ENCODE results near the gene TMTC1. TPM values are rescaled to one million over a fixed set of nuclear protein-coding genes. Genes with fewer than 3 reads are reported as not detected.

The TMTC1 gene
- total RNA-seq, 1 donor from 2014 or later: 0.49 TPM

- no peak for DNase-seq
- intact Hi-C loops (cut with micrococcal nuclease): no loop called here
- H3K27me3 Mint-ChIP-seq: no peaks in the 10 kb centered on the region
- H3K27ac Mint-ChIP-seq: no peak overlapping the region
- no peaks in the 10 kb centered on the region for H3K9me3 Mint-ChIP-seq
- no peak overlapping the region for H3K4me3 Mint-ChIP-seq
- H3K36me3 Mint-ChIP-seq (ENCODE audit: low read depth): no peaks in the 10 kb centered on the region
- H3K4me1 Mint-ChIP-seq: no peaks in the 10 kb centered on the region
Measured at GRCh38 chr12:29725587-29726320, 58.0 kb downstream of the TMTC1 start.

DNA sequence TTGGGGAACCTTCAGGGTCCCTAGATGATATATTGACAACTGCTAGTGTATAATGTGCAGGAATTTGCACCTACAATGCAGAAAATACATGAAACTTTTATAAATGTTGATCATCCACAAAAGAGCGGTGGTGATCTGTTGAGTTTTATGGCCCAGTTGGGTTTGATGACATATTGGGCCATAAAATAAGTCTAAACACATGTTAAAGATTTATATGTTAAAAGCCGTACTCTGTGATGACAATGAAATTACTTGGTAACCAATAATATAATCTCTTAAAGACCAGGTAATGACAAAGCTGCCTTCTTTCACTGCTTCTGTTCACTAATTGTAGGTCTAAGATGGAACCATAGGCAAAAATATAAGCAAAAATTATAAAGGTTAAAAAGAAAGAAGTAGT is 61.6 kb downstream of the TMTC1 start:
- H3K9me3 Mint-ChIP-seq: no peaks in the 10 kb centered on the region
- H3K4me1 Mint-ChIP-seq: no peaks in the 10 kb centered on the region
- no peaks in the 10 kb centered on the region for H3K27me3 Mint-ChIP-seq
- intact Hi-C loops (cut with micrococcal nuclease): no loop called here
- DNase-seq: no peak
- no peak overlapping the region for H3K27ac Mint-ChIP-seq
- H3K36me3 Mint-ChIP-seq (ENCODE audit: low read depth): no peaks in the 10 kb centered on the region
- H3K4me3 Mint-ChIP-seq: no peak overlapping the region

DNA sequence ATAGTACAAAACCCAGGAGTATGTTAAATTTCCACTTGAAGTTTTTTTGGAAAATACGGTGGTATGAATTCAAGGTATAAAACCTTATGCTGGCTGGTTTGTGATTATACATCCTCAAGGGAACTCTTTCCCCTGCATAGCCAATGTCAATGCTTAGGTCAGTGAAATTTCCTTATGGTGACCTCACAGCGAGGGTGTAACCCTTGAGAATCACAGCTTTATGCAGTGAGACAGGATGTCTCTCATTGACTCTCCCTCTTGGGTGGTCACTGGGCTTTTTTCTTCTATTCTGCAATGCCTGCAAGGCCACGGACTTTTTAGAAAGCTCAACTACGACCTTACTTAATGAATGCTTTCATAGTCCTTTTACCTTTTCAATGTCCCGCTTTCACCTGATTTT is 64.4 kb downstream of the TMTC1 start:
- Mint-ChIP-seq H3K27me3 (no peaks in the 10 kb centered on the region), H3K4me3 (no peak overlapping the region), H3K4me1 (no peaks in the 10 kb centered on the region), H3K9me3 (no peaks in the 10 kb centered on the region), H3K36me3 (ENCODE audit: low read depth) (no peaks in the 10 kb centered on the region), H3K27ac (no peak overlapping the region)
- intact Hi-C loops (cut with micrococcal nuclease): no loop called here
- DNase-seq: no peak

GRCh38 chr12:29717540-29718100 is 66.1 kb downstream of the TMTC1 start:
- H3K4me3 Mint-ChIP-seq: no peak overlapping the region
- no peak for DNase-seq
- H3K27me3 Mint-ChIP-seq: no peaks in the 10 kb centered on the region
- H3K27ac Mint-ChIP-seq: no peak overlapping the region
- no peaks in the 10 kb centered on the region for H3K9me3 Mint-ChIP-seq
- no peaks in the 10 kb centered on the region for H3K36me3 Mint-ChIP-seq (ENCODE audit: low read depth)
- intact Hi-C loops (cut with micrococcal nuclease): no loop called here
- no peaks in the 10 kb centered on the region for H3K4me1 Mint-ChIP-seq

DNA sequence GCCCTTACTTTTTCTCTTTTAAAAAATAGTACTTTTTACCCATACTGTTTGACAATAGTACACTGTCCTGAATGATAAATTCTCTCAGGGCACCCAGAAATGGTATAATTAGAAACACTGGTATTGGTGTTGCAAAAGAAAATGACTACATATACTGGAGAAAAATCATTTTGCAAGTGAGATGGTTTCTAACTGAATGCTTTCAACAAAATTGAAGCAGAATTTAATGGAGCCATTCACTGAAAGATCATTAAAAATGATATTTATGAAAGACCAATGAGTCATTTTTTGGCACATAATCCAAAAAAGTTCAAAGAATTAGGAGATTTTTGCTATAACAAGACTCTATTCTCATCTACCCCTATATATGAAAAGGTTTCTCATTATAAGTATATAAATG is 68.8 kb downstream of the TMTC1 start:
- no peak overlapping the region for H3K4me3 Mint-ChIP-seq
- H3K36me3 Mint-ChIP-seq (ENCODE audit: low read depth): no peaks in the 10 kb centered on the region
- H3K27me3 Mint-ChIP-seq: no peaks in the 10 kb centered on the region
- H3K4me1 Mint-ChIP-seq: no peaks in the 10 kb centered on the region
- no peaks in the 10 kb centered on the region for H3K9me3 Mint-ChIP-seq
- DNase-seq: no peak
- no peak overlapping the region for H3K27ac Mint-ChIP-seq
- intact Hi-C loops (cut with micrococcal nuclease): no loop called here

DNA sequence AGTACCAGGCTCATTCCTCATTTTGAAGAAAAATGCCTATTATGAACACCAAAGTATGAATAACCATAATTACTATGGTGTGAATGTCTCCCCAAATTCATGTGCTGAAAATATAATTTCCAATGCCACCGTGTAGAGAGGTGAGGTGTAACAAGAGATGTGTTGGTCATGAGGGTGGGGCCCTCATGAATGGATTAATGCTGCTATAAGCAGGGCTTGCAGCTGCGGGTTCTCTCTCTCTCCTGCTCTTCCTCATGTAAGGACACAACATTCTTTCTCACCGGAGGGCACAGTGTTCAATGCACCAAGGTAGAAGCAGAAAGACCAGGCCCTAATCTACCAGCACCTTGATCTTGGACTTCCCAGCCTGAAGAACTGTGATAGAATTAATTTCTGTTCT is 70.0 kb downstream of the TMTC1 start:
- H3K4me1 Mint-ChIP-seq: no peaks in the 10 kb centered on the region
- no peak for DNase-seq
- H3K4me3 Mint-ChIP-seq: no peak overlapping the region
- H3K9me3 Mint-ChIP-seq: no peaks in the 10 kb centered on the region
- H3K27ac Mint-ChIP-seq: no peak overlapping the region
- intact Hi-C loops (cut with micrococcal nuclease): no loop called here
- no peaks in the 10 kb centered on the region for H3K27me3 Mint-ChIP-seq
- H3K36me3 Mint-ChIP-seq (ENCODE audit: low read depth): no peaks in the 10 kb centered on the region

GRCh38 chr12:29711381-29711780 is 72.4 kb downstream of the TMTC1 start:
- H3K4me3 Mint-ChIP-seq: no peak overlapping the region
- no peaks in the 10 kb centered on the region for H3K27me3 Mint-ChIP-seq
- H3K4me1 Mint-ChIP-seq: no peaks in the 10 kb centered on the region
- DNase-seq: no peak
- no peaks in the 10 kb centered on the region for H3K9me3 Mint-ChIP-seq
- intact Hi-C loops (cut with micrococcal nuclease): no loop called here
- H3K36me3 Mint-ChIP-seq (ENCODE audit: low read depth): no peaks in the 10 kb centered on the region
- H3K27ac Mint-ChIP-seq: no peak overlapping the region

DNA sequence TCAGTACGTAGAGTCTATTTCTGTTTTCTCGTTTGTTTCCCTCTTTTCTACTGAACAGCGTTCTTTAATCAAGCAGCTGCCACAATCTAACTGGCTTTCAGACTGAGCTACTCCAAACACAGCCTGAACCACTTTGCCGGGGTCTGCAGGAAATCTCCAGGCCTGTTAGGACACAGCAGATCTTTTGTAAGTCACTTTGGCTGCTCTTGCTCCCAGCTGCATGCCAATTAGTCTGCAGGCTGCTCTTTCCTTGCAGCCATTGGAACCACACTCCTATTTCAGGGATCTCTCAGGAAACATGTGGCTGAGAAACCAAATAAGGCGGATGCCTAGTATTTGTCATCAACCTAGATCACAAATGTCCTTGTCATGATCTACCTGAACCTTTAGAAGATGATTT is 73.6 kb downstream of the TMTC1 start:
- Mint-ChIP-seq H3K36me3 (ENCODE audit: low read depth) (no peaks in the 10 kb centered on the region), H3K4me1 (no peaks in the 10 kb centered on the region), H3K9me3 (no peaks in the 10 kb centered on the region), H3K4me3 (no peak overlapping the region), H3K27ac (no peak overlapping the region), H3K27me3 (no peaks in the 10 kb centered on the region)
- DNase-seq: no peak
- intact Hi-C loops (cut with micrococcal nuclease): no loop called here

DNA sequence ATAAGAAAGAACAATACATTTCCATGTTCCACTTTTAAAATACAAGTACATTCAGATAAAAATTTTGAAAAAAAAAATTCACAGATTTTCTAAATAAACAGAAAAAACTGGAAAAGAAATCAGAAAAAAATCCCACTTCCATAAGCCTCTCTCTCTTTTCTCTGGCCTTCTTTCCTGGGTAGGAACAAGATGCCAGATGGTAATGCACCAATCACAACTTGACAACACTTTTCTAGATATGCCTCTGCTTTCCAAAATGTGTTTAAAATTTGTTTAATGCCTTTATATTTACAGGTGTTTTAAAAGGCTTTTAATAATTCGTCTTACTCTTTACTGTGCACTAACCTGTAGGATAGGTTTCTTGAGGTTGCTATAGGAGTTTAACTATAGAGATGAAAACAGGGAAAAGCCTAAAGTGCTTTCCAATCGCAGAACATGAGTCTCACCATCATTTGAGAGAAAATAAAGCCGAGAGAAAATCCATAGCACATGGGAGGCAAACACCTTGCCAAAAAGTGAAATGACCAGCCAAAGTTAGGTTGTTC is 74.2 kb downstream of the TMTC1 start:
- H3K4me3 Mint-ChIP-seq: no peak overlapping the region
- DNase-seq: peak; percentile 5
- H3K4me1 Mint-ChIP-seq: no peaks in the 10 kb centered on the region
- intact Hi-C loops (cut with micrococcal nuclease): no loop called here
- no peaks in the 10 kb centered on the region for H3K27me3 Mint-ChIP-seq
- no peaks in the 10 kb centered on the region for H3K9me3 Mint-ChIP-seq
- H3K27ac Mint-ChIP-seq: no peak overlapping the region
- H3K36me3 Mint-ChIP-seq (ENCODE audit: low read depth): no peaks in the 10 kb centered on the region

DNA sequence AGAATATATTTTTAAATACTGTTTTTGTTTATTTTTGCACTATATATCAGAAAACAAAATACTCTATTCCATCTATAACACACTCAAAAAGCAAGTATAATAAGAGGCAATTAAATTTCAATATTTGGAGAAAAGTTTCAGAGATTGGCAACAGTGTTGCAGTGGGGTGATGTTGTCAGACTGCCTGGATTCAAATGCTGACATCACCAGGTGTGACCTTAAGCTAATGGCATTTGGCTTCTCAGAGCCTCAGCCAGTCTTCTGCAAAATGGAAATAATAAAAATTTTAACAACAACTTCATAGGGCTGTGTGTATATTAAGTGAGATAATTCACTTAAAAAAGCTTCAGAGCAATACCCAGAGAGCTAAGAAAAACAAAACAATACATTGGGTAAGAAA is 74.7 kb downstream of the TMTC1 start:
- Mint-ChIP-seq H3K4me1 (no peaks in the 10 kb centered on the region), H3K27me3 (no peaks in the 10 kb centered on the region), H3K36me3 (ENCODE audit: low read depth) (no peaks in the 10 kb centered on the region), H3K9me3 (no peaks in the 10 kb centered on the region), H3K4me3 (no peak overlapping the region), H3K27ac (no peak overlapping the region)
- no peak for DNase-seq
- intact Hi-C loops (cut with micrococcal nuclease): no loop called here

GRCh38 chr12:29707846-29708245 is 75.9 kb downstream of the TMTC1 start:
- H3K36me3 Mint-ChIP-seq (ENCODE audit: low read depth): no peaks in the 10 kb centered on the region
- no peak overlapping the region for H3K27ac Mint-ChIP-seq
- H3K9me3 Mint-ChIP-seq: no peaks in the 10 kb centered on the region
- intact Hi-C loops (cut with micrococcal nuclease): no loop called here
- no peaks in the 10 kb centered on the region for H3K27me3 Mint-ChIP-seq
- DNase-seq: peak; percentile 19
- no peaks in the 10 kb centered on the region for H3K4me1 Mint-ChIP-seq
- H3K4me3 Mint-ChIP-seq: no peak overlapping the region

DNA sequence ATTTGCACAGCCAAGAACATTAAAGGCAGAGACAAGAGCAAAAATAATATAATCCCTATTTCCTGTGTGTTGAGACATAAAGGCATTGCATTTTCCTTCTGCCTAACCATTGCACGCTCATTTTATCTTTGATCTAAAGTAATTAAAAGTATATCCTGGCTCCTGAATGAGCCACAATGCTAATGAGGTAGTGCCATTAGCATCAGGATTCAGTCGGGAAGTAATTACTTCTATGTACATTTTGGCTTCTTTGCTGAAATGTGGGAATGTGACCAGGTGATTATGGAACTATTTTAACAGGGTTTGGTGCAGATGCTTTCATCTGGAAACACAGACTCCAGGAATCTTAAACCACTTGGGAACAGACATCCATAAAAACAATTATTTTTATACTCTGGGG is 77.4 kb downstream of the TMTC1 start:
- no peaks in the 10 kb centered on the region for H3K36me3 Mint-ChIP-seq (ENCODE audit: low read depth)
- no peaks in the 10 kb centered on the region for H3K9me3 Mint-ChIP-seq
- no peak overlapping the region for H3K4me3 Mint-ChIP-seq
- DNase-seq: no peak
- intact Hi-C loops (cut with micrococcal nuclease): no loop called here
- H3K4me1 Mint-ChIP-seq: no peaks in the 10 kb centered on the region
- H3K27me3 Mint-ChIP-seq: no peaks in the 10 kb centered on the region
- no peak overlapping the region for H3K27ac Mint-ChIP-seq

GRCh38 chr12:29703528-29703927 is 80.2 kb downstream of the TMTC1 start:
- Mint-ChIP-seq H3K27me3 (no peaks in the 10 kb centered on the region), H3K4me3 (no peak overlapping the region), H3K36me3 (ENCODE audit: low read depth) (no peaks in the 10 kb centered on the region), H3K4me1 (no peaks in the 10 kb centered on the region), H3K9me3 (no peaks in the 10 kb centered on the region), H3K27ac (no peak overlapping the region)
- peak; percentile 5 for DNase-seq
- intact Hi-C loops (cut with micrococcal nuclease): no loop called here

DNA sequence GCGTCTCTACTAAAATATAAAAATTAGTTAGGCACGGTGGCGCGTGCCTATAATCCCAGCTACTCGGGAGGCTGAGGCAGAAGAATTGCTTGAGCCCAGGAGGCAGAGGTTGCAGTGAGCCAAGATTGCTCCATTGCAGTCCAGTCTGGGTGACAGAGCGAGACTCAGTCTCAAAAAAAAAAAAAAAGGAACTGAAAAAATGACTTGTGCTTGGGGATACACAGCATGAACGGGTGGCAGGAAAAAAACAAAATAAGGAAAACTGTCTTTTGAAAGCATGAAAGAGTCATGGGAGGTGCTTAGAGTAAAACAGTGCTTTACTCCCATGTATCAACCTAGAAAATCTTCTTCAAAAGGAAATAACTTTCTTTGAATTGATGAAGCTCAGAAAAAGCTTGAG is 80.8 kb downstream of the TMTC1 start:
- H3K27ac Mint-ChIP-seq: no peak overlapping the region
- intact Hi-C loops (cut with micrococcal nuclease): no loop called here
- DNase-seq: peak; percentile 24
- H3K9me3 Mint-ChIP-seq: no peaks in the 10 kb centered on the region
- H3K4me3 Mint-ChIP-seq: no peak overlapping the region
- H3K4me1 Mint-ChIP-seq: no peaks in the 10 kb centered on the region
- H3K27me3 Mint-ChIP-seq: no peaks in the 10 kb centered on the region
- no peaks in the 10 kb centered on the region for H3K36me3 Mint-ChIP-seq (ENCODE audit: low read depth)

- Mint-ChIP-seq H3K27me3 (no peaks in the 10 kb centered on the region), H3K4me1 (no peaks in the 10 kb centered on the region), H3K27ac (no peak overlapping the region), H3K9me3 (no peaks in the 10 kb centered on the region), H3K4me3 (no peak overlapping the region), H3K36me3 (ENCODE audit: low read depth) (no peaks in the 10 kb centered on the region)
- intact Hi-C loops (cut with micrococcal nuclease): no loop called here
- DNase-seq: peak; percentile 27
Measured at GRCh38 chr12:29702222-29702621, 81.5 kb downstream of the TMTC1 start.
